ENCODE data around the gene CNTROB. TPM values are rescaled to one million over a fixed set of nuclear protein-coding genes. Genes with fewer than 3 reads are reported as not detected.

The CNTROB gene
- total RNA-seq (10 to 100 TPM; 11.8 to 27.1 (median 18.4) TPM), polyA plus RNA-seq (10 to 100 TPM; 14.8 to 85.2 (median 48.1) TPM)
- long read RNA-seq, donor 1, partial matches to known transcripts, result 0 of 2 reads
- long read RNA-seq, donor 1, other reads (novel, unspliced or antisense), result 0 of 2 reads
- long read RNA-seq, donor 2, result 0 reads
- long read RNA-seq, donor 3, result 0 reads
- long read RNA-seq, donor 4, partial matches to known transcripts, result 0 of 1 reads
- long read RNA-seq, donor 4, other reads (novel, unspliced or antisense), result 1 of 1 reads
- long read RNA-seq, donor 5, transcript CNTROB-203 (19 exons, 2,783 nt), result minor isoform, 7 of 45 reads
- long read RNA-seq, donor 5, transcript CNTROB-202 (19 exons, 3,705 nt), result major isoform, 16 of 45 reads
- long read RNA-seq, donor 5, partial matches to known transcripts, result 6 of 45 reads
- long read RNA-seq, donor 5, other reads (novel, unspliced or antisense), result 16 of 45 reads
- long read RNA-seq, donor 6, partial matches to known transcripts, result 2 of 3 reads
- long read RNA-seq, donor 6, other reads (novel, unspliced or antisense), result 1 of 3 reads
- long read RNA-seq, donor 7, result 0 reads
- long read RNA-seq, donor 8, result 0 reads
- long read RNA-seq, donor 9, partial matches to known transcripts, result 0 of 1 reads
- long read RNA-seq, donor 9, other reads (novel, unspliced or antisense), result 0 of 1 reads
- long read RNA-seq, donor 10, partial matches to known transcripts, result 0 of 1 reads
- long read RNA-seq, donor 10, other reads (novel, unspliced or antisense), result 0 of 1 reads

- peak; percentile 99 to 100 (median 99) for DNase-seq
- H3K36me3 ChIP-seq (replicated peaks in 1 of 2), result peaks cover 0 to 10% of the 10 kb centered on the region in 2 donors
- intact Hi-C loops (cut with DNase I), result loop anchor here in 1 of 2 donors (10.0 kb wide), 1 partner anchor 53 kb away; no protein-coding TSS in a partner anchor
- H3K27me3 ChIP-seq, result no peaks in the 10 kb centered on the region
- TF ChIP-seq CTCF (IDR thresholded peaks at IDR 0.05) (no peak), POLR2A (IDR thresholded peaks at IDR 0.05) (peak in 1 of 2 donors; percentile 49)
- 0% methylated on average over 13 to 55 of the region's 55 CpGs for WGBS, 4 donors
- H3K4me1 ChIP-seq (replicated peaks in 1 of 2), result peaks cover 16 to 19% of the 10 kb centered on the region in 2 donors
- peak within 1 kb of the TSS; percentile 55 to 95 (median 73) for H3K4me3 ChIP-seq
- H3K27ac ChIP-seq, result peak within 1 kb of the TSS in 3 of 5 donors; percentile 52 to 72 (median 64)
- H3K9me3 ChIP-seq (replicated peaks in 1 of 3), result no peaks in the 10 kb centered on the region
These were observed at the start of gene CNTROB, which contains the start of gene TRAPPC1 for GRCh38 chr17:7931709-7932482. Gene CNTROB (plus strand): TSS chr17:7932206. CDS start chr17:7933080, 874 bp downstream. Gene TRAPPC1 (minus strand): TSS chr17:7931946. CDS start chr17:7931829, 117 bp downstream.

- Histone ChIP-seq H3K27me3 (no peaks in the 10 kb centered on the region), H3K27ac (peak overlapping the region in 1 of 5 donors; percentile 63), H3K4me1 (replicated peaks in 1 of 2) (peaks cover 17 to 41% of the 10 kb centered on the region in 2 donors), H3K4me3 (no peak overlapping the region), H3K9me3 (replicated peaks in 1 of 3) (no peaks in the 10 kb centered on the region), H3K36me3 (replicated peaks in 1 of 2) (peaks cover 0 to 16% of the 10 kb centered on the region in 2 donors)
- intact Hi-C loops (cut with DNase I), result no loop called here
- DNase-seq, result no peak
- TF ChIP-seq POLR2A (IDR thresholded peaks at IDR 0.05) (no peak), CTCF (IDR thresholded peaks at IDR 0.05) (no peak)
- WGBS, 4 donors, result 74 to 85% (median 78%) methylated on average over 3 of the region's 3 CpGs
These were observed 49.4 kb upstream of the CNTROB start for GRCh38 chr17:7882629-7883028.

GRCh38 chr17:7883781-7884386 is 48.1 kb upstream of the CNTROB start:
- no peak for DNase-seq
- intact Hi-C loops (cut with DNase I), result no loop called here
- peaks cover 30 to 54% of the 10 kb centered on the region in 2 donors for H3K4me1 ChIP-seq (replicated peaks in 1 of 2)
- TF ChIP-seq POLR2A (IDR thresholded peaks at IDR 0.05) (no peak), CTCF (IDR thresholded peaks at IDR 0.05) (no peak)
- peaks cover 0 to 16% of the 10 kb centered on the region in 2 donors for H3K36me3 ChIP-seq (replicated peaks in 1 of 2)
- no peaks in the 10 kb centered on the region for H3K9me3 ChIP-seq (replicated peaks in 1 of 3)
- no peaks in the 10 kb centered on the region for H3K27me3 ChIP-seq
- H3K27ac ChIP-seq, result peak overlapping the region in 2 of 5 donors; percentile 60 to 63
- H3K4me3 ChIP-seq, result peak overlapping the region in 1 of 4 donors; percentile 97
- 0 to 5% (median 2%) methylated on average over 3 of the region's 3 CpGs for WGBS, 4 donors

All from adrenal gland (tissue), 19 donors.